ENCODE measurements around the gene KY.

DNA sequence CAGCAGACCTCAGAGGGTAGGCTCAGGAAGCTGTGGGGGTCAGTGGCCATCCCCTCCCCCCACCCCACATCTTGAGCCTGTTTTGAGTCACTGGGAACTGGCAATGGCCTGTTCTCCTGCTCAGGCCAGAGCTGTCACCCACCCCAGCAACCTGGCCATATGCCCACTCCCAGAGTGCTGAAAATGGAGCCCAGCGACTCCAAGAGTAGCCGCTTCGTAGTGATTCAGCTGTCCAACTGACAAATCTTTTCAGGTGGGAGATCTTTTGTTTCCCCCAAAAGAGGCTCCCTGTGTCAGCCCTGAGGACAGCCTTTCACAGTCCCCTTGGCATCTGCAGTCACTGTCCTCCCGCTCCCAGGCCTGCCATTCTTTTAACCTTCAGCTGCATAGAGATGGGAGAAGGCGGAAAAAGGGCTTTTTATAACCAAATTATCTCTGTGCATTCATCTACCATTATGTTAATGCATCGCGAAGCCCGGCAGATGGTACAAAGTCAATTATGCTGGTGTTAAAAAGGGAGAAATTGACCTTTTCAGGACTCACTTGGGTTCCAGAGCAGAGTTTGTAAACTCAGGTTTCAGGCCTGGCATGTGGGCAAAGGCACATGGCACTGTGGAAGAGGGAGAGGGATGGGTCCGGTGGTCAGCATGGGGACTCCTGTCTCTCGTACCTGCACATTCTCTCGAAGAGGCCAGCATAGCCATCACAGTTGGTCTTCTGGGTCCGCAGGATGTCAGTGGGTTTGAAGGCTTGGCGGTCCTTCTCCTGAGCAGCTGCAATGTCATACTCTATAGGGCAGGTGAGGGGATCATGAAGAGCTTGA is 32.1 kb downstream of the KY start:
- TF ChIP-seq, protein P1, sequence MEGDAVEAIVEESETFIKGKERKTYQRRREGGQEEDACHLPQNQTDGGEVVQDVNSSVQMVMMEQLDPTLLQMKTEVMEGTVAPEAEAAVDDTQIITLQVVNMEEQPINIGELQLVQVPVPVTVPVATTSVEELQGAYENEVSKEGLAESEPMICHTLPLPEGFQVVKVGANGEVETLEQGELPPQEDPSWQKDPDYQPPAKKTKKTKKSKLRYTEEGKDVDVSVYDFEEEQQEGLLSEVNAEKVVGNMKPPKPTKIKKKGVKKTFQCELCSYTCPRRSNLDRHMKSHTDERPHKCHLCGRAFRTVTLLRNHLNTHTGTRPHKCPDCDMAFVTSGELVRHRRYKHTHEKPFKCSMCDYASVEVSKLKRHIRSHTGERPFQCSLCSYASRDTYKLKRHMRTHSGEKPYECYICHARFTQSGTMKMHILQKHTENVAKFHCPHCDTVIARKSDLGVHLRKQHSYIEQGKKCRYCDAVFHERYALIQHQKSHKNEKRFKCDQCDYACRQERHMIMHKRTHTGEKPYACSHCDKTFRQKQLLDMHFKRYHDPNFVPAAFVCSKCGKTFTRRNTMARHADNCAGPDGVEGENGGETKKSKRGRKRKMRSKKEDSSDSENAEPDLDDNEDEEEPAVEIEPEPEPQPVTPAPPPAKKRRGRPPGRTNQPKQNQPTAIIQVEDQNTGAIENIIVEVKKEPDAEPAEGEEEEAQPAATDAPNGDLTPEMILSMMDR (IDR thresholded peaks at IDR 0.05), result no peak
- TF ChIP-seq POLR2A (IDR thresholded peaks at IDR 0.05), result no peak
